GM18502 (cell line): Measurements from ENCODE around the gene ZNF672.
"Not testable (repeated sequence)": the region's sequence is repeated elsewhere in the genome, so short reads cannot be mapped to it uniquely, and the experiment has no call there.

Experiments
- ATAC-seq: cut with Tn5 transposase; IDR thresholded peaks from one replicate; pipeline ENCODE4 v1.9.1; 2021; ENCODE audit warnings: mild to moderate bottlenecking; ENCODE audit not compliant: unreplicated experiment, poor library complexity

ZNF672 gene

GRCh38 chr1:248882427-248882826 is 44.4 kb downstream of the ZNF672 start:
- ATAC-seq, result not testable (repeated sequence)

GRCh38 chr1:248884632-248885295 is 46.7 kb downstream of the ZNF672 start:
- no peak for ATAC-seq

- no peak for ATAC-seq
These were observed 47.6 kb downstream of the ZNF672 start for GRCh38 chr1:248885646-248886045.

- ATAC-seq, result no peak
These were observed 48.3 kb downstream of the ZNF672 start for GRCh38 chr1:248886237-248886895.

GRCh38 chr1:248889914-248890243 is 51.9 kb downstream of the ZNF672 start:
- not testable (repeated sequence) for ATAC-seq

- ATAC-seq, result no peak
These were observed 52.8 kb downstream of the ZNF672 start for GRCh38 chr1:248890549-248891498.

- ATAC-seq, result no peak
These were observed 53.7 kb downstream of the ZNF672 start for GRCh38 chr1:248891758-248892157.

GRCh38 chr1:248892590-248892989 is 54.6 kb downstream of the ZNF672 start:
- ATAC-seq, result no peak

GRCh38 chr1:248894837-248895236 is 56.8 kb downstream of the ZNF672 start:
- no peak for ATAC-seq

GRCh38 chr1:248897412-248898337 is 59.7 kb downstream of the ZNF672 start:
- no peak for ATAC-seq
